Esophagus mucosa (tissue), 1 donor: ENCODE results near the gene GAMT. TPM values are rescaled to one million over a fixed set of nuclear protein-coding genes. Genes with fewer than 3 reads are reported as not detected.

Source experiments
- ATAC-seq: fragments of 200-7000 bp; cut with Tn5 transposase; one replicate; pipeline ENCODE4 v1.9.1; 2020
- total RNA-seq: library from RNA; stranded (reverse); gene quantifications from one replicate; pipeline ENCODE4 v1.2.4, GENCODE V29; 2023
- donor health status: DM: yes; HTN: yes; CAD: no.

The GAMT gene
- total RNA-seq, 1 donor from 2014 or later: 19.2 TPM

DNA sequence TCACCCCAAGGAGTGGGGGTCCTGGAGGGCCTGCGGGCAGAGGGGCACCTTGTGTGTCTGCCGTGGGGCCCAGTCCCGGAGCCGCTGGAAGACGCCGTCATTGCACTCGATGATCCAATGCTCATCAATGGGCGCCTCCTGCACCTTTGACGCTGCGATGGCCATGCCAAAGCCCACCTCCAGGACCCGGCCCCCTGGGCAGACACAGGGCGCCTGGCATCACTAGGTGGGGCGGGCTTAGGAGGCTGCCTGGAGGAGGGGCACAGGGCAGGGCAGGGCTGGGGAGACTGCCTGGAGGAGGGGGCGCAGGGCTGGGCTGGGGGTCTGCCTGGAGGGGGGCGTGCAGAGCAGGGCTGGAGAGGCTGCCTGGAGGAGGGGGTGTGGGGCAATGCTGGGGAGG, 1.6 kb downstream of the GAMT start:
- no peak for ATAC-seq

DNA sequence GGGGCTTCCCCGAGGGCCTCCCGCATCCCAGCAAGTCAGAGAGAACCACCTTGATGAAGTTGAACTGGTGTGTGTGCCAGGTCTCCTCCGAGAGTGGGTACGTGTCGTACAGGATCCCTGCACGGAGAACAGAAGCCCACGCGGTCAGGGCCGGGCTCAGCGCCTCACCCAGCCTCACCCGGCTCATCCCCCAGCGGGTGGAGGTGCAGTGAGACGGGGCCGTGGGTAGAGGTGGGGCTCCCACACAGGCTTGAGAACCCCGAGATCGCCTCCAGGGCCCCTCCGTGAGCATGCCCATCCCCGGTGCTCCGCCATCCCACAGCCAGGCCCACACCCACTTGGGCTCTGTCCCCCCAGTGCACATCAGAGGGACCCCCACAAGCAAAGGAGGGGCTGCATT, 2.3 kb downstream of the GAMT start:
- ATAC-seq: no peak

DNA sequence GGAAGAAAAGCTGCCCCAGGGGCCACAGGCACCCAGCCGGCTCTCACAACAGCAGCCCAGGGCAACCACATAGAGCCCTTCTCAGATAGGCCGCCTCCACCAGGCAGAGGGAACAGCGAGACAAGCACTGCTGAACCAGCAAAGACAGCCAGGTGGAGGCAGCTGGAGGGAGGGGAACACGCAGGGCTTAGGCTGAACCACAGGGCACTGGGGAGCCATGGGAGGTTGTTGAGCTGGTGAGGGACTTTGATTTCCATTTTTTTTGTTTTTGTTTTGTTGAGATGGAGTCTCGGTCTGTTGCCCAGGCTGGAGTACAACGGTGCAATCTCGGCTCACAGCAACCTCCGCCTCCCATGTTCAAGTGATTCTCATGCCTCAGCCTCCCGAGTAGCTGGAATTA, 3.5 kb downstream of the GAMT start:
- no peak for ATAC-seq

DNA sequence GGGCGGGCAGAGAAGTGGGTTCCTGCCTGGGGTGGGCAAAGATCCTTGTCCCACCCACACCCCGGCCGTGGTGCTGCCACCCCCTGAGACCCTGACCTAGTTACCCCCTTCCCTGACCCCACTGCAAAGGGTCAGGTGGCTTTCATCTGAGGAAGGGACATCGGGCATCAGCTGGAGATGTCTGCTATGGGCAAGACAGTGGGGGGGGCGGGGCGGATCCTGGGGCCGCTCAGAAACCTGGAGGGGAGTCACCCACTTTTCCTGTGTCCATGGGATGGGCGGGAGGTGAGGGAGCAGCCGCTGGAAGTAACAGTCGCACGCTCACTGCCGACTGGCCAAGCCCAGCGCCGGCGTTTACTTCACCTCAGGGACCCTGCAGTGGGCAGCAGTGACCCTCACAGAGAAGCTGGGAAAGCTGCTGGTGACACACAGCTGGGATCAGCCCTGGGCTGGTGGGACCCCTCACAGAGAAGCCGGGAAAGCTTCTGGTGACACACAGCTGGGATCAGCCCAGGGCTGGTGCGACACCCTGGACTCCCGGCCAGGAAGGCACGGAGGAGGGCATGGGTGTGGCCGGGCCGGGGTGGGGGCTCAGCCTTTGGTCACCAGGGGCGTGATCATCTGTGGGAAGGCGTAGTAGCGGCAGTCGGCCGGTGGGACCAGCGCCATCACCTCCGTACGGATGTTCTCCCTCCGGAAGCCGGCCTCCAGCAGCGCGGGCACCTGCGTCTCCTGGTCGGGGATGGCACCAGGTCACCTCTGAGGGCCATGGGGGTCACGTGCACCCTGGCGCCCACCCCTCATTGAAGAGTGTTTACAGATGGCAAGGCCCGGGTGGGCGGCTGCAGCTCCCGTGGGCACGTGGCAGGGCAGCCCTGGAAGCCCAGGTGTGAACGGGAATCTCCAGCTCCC, 4.3 kb downstream of the GAMT start:
- no peak for ATAC-seq

DNA sequence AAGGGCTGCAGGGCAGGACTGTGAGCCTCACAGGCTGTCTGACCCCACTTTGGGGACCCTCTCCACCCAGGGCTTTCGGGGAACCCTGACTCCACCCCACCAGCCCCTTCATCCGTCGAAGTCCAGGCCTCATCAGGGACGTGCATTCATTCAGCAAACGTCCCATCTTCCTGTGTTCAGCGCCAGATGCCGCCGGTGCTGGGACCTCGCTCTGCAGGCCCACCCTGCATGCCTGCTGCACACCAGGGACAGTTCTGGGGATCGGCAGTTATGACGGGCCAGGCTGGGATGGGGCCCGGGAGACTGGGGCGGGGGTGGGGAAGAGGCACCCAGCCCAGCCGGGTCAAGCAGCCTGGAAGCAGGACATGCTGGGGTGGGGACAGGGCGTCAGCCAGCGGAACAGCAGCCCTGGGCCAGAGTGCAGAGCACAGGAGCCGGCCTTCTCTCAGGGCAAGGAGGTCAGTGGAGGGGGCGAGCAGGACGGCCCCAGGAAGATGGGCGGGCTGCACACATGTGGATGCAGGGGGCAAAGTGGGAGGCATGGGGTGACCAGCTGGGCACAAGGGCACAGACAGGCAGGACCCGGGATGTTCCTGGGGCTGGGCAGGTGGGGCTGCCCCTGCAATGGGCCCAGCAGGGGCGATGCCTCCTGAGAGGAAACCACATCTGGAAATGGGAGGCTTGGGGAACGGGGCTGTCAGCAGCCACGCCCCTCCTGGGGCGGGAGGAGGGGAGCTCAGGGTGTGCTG, 5.1 kb downstream of the GAMT start:
- ATAC-seq: no peak

DNA sequence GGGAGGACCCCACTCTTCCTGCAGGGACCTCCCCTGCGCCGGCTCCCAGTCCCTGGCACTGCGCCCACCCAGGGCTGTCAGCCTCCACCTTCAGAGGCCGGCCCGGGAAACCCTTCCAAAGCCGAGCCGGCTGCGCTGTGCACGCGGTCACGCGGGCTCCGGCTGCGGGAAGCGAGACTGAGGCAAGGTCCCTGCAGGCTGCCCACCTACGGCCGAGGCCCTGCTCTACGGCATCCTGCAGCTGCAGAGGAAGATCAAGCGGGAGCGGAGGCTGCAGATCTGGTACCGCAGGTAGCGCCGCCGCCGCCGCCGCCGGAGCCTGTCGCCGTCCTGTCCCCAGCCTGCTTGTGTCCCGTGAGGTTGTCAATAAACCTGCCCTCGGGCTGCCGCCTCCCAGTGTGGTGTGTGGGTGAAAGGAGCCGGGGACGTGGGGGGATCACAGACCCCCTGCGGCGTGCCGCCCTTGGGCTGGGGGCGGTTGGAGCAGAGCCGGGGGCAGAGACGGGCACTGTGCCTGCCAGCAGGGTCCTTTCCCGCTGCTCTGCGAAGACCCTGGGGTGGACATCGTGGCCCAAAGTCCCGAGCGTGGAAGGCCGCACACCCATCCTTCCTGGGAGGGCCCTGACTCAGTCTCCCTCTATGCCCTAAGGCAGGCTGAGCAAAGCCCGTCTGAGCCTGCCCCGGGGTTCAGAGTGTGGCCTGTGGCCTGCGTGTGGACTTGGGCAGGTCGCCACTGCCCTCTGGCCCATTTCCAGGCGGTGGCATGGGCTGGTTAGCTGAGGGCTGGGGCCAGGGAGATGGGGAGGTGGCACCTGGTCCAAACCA, 5.9 kb downstream of the GAMT start:
- ATAC-seq: peak; percentile 1

DNA sequence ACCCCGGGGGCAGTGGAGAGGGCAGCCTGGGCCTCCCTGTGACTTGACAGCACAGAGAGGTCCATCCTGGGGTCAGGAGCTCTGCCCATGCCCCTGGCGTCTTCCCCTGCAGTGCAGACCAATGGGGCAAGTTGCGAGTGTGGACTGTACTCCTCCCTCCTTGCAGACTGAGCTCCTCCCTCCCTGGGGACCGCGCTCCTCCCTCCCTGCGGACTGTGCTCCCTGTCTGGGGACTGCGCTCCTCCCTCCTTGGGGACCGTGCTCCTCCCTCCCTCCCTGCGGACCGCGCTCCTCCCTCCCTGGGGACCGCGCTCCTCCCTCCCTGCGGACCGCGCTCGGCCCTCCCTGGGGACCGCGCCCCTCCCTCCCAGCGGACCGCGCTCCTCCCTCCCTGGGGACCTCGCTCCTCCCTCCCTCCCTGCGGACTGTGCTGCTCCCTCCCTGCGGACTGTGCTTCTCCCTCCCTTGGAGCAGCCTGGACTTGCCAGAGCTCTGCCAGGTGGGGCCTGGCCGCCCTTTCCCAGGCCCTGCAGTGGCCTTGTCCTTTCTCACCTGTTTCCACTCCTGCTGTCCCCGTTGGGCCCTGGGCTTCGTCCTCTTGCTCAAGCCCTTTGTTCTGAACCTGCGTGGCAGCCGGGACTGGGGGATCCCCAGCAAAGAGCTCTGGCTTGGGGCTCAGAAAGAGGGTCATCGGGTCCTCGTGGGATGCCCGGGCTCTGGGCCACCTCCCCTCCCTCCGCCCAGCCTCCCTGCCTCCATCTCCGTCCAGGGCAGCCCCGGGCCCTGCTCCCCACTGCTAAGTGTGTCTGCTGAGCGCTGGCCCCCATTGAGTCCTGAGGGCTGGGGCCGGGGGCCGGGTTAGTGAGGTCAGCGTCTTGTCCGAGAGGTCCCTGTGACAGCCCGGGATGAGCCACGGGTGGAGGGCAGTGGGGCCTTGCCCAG, 6.8 kb downstream of the GAMT start:
- ATAC-seq: peak; percentile 72

DNA sequence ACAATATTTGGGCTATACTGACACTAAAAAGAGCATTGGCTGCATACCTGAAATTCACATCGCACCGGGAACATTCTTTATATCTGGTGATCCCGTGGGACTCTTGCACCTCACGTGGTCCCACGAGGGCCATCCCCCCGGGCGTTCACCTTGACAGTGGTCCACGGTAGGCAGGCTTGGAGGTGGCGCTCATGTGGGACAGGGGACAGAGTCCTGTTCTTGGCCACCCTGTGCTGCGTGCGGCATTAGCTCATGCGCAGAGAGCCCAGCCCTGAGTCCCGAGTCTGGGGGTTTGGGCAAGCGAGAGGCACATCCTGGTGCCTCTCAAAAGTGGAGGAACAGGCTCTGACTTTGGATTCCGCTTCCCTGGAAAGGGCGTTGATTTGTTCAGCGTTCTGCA, 7.5 kb downstream of the GAMT start:
- no peak for ATAC-seq

DNA sequence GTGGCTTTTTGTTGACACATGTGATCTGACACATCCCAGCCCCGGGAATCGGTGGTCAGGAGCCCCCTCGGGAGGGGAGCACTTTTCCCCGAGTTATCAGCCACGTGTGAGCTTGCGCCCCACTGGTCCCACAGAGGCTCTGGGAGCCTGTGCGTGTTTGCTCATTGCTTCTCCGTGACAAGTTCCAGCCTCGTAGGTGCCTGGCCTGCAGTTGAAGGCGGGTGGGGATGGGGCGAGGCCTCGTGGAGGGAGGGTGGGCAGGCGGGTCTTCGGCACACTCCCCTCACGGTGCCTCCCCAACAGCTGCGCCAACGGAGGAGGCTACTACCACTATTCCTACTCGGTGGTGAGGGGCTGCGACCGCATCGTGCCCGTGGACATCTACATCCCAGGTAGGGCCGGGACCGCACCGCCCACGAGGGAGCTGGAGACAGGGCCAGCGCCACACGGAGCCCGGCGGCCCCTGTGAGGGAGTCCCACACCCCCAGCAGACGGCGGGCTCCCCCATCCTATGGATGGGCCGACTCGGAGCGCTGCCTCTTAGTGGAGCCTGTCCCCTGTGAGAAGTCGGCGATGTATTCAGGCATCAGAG, 8.3 kb downstream of the GAMT start:
- no peak for ATAC-seq

DNA sequence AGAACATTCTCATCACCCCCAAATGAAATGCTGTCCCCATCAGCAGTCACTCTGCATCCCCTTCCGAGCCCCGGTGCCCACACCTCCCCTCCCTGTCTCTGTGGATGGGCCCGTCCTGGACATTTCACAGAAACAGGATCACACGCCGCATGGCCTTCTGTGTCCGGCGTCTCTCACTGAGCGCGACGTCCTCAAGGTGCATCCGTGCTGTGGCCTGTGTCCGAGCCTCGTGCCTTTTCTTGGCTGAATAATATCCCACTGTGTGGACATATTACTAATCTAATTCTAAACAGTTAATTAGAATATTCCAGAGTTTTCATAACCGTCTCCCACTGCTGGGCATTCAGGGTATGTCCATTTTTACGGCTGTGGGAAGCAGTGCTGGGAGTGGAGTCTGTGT, 8.9 kb downstream of the GAMT start:
- ATAC-seq: no peak

DNA sequence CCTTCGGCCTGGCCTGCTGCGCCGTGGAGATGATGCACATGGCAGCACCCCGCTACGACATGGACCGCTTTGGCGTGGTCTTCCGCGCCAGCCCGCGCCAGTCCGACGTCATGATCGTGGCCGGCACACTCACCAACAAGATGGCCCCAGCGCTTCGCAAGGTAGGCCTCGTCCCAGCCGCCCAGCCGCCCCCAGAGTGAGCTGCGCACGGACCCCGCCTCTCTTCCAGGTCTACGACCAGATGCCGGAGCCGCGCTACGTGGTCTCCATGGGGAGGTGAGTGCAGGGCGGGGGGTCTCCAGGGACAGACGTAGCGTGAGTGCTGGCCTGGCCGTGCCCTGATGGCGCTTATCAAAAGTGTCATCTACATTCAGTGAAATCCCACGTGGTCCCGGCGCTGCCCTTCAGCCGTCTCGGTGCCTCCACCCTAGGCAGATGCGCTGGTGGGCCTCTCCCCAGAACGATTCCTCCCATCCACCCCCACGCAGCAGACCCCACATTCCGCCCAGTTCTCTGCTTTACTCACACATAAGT, 10.4 kb downstream of the GAMT start:
- no peak for ATAC-seq

DNA sequence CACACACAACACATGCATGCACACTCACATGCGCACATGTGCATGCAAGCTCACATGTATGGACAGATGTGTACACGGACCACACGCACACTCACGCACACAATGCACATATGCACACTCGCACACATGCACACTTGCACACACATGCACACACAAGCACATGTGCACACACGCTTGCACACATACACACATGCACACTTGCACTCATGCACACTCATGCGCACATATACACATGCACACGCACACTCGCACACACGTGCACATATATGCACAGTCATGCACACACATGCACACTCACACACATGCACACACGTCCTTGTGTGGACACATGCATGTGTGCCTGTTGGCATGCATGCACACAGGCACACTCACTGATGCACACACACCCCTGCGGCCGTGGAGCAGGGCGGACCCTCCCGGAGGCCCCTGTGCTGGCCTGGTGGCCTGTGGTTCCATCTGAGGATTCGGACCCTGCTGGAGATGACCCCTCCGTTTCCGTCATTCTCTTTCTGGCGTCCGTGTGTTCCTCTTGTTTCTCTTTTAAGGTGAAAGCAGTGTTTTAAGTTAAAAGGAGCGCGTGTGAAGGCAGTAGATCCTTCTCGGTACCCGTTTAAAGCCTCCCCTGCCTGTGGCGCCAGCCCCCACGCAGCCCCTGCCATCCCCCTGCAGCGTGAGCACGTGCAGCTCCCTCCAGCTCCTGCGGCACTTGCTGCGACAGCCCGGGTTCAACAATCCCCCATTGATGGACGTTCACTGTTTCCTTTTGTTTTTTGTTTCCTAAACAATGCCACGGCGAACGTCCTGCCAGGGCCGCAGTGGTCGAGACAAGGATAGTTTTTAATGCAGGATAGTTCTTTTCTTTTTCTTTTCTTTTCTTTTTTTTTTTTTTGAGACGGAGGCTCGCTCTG, 12.1 kb downstream of the GAMT start:
- ATAC-seq: no peak

DNA sequence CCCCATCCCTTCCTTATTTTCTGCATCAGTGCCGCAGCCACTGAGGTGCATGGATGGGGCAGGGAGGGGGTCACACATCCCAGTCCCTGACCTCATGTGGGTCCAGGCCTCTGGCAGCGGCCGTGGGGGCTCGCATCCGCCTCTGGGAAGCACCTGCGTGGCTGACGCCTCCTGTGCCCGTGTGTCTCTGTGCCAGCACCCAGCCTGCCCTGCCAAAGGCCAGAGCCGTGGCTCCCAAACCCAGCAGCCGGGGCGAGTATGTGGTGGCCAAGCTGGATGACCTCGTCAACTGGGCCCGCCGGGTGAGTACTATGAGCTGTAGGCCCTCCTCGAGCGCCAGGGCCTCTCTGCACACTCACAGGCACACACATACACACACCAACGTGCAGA, 12.7 kb downstream of the GAMT start:
- no peak for ATAC-seq

DNA sequence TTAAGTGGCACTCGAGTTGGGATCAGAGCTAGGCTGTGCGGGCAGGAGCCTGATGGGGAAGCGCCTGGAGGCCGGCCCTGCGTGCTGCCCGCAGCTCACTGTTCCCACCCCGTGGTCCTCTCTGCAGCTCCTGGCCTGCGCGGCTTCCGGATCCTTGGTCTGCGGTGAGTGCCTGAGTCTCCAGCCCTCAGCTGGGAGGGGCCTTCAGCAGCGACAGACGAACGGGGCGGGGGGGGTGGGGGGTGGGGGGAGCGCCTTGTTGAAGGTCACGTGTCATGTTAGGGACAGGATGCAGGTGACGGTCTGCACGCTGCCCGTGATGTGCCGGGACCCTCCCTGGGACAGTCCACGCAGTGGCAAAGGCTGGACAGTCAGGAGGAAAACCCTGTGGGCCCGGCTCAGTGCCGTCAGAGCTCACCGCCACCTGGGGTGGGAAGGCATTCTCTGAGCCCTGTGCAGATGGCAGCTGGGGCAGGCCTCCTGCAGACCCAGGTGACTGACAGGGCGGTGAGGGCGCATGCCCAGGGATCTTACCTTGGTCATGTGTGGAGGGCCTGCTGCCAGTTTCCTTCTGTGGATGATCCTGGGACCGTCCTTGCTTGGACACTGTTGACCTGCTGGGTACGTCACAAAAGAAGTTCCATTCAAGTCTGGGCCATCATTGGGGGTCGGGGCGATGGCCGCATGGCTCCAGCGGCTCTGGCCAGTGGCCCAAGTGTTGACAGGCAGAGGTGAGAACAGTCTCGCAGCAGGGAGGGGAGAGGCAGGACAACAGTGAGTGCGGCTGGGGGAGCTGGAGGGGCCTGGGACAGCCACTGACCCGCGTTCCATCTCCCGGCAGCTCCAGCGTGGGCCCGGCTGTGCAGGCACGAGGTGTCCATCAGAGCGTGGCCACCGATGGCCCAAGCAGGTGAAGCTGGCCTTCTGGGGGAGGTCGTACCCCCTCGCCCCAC, 13.4 kb downstream of the GAMT start:
- no peak for ATAC-seq

DNA sequence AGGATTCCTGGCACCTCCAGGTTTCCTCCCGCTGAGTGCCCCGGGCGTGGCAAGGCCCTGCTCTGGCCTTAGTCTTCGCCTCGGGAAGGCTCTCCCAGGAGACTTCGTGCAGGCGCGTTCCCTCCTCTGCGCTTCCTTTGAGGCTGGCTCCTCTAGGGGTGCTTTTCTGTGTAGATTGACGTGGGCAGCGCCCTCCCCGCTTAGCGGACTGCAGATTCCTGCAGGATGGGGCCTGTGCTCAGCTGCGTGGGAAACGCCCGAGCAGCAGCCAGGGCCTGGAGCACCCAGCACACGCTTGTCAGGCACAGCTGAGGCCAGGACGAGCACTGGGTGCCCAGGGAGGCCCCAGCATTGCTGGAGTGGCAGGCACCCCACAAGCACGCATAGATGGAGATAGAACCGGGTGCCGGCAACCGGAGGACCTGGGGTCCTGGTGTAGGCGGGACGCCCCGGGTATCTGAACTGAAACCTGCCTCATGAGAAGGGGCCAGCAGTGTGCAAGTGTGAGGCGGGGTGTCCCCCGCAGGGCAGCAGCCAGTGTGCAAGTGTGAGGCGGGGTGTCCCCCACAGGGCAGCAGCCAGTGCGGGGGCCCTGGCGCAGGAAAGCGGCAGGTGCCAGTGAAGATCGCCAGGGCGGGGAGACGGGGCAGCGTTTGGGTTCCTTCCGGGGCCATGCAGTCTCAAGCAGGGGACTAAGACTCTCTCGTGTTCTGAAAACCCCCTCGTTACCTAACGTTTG, 14.2 kb downstream of the GAMT start:
- peak; percentile 53 for ATAC-seq

DNA sequence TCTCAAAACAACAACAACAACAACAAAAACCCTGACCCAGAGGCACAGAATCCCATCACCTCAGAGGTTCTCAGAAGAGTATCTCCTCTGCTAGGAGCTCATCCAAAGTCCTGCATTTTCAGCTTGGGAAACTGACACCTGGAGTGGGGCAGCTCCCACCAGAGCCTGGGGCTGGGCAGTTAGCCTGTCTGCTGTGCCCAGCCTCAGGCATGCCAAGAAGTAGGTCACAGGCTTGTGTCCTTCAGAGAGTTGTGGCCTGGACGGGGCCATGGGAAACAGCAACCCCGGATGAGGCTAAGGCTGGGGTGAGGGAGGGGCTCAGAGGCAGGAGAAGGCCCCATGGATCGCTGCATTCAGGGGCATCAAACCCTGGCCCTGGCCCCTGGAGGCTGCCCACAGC, 15.5 kb downstream of the GAMT start:
- no peak for ATAC-seq

DNA sequence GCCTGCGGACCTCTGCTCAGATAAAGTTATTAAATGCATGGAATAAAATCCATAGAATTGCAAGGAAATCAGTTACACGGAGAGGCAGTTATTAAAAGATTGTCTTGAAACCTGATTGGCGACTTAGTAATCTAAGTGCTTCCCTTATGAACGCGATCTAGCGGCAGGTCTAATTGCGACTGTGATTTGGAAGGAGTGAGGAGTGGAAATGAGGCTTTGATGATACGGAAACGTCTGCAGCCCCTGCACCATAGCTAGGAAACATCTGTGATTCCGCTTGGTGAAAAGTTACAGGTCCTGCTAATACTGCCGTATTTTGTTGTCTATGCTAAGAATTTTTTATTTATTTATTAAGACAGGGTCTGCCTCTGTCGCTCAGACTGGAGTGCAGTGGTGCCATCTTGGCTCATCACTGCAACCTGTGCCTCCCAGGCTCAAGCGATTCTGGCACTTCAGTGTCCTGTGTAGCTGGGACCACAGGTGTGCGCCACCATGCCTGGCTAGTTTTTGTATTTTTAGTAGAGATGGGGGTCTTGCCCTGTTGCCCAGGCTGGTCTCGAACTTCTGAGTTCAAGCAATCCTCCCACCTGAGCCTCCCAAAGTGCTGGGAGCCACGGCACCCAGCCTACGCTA, 16.7 kb downstream of the GAMT start:
- no peak for ATAC-seq

DNA sequence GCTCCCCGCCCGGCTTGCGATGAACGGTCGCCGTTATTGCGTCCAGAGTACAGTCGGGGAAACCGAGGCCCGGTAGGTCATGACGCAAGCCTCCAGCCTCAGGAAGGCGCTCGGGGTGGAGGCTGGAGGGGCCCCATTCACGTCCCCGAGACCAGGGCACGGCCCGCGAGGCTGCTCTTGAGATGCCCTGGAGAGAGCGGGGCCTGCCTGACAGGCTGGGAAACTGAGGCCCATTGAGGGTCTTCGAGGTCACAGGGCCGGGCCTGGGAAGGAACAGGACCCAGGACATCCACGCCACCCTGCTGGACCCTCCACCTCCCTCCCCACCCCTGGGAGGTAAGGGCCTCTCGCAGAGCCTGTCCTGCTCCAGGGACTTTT, 17.3 kb downstream of the GAMT start:
- ATAC-seq: peak; percentile 14
